HepG2 (cell line): ENCODE results near the gene KISS1R. TPM values are rescaled to one million over a fixed set of nuclear protein-coding genes. Genes with fewer than 3 reads are reported as not detected.

Experiments
- CREB1 ChIP-seq, 2 experiments: fragments of 450-650 bp in 1 of 2; IDR thresholded peaks; 2 replicates each; pipeline ENCODE4 v1.6.1; 2016 to 2017; ENCODE audit warnings: control low read depth in 1 of 2, mild to moderate bottlenecking in 1 of 2, missing compliant biosample characterization in 1 of 2, missing genetic modification characterization in 1 of 2
- CREM ChIP-seq, 2 experiments: sonication (generic) in 1 of 2; formaldehyde crosslinking in 1 of 2; IDR thresholded peaks; 2 replicates each; pipeline versions ENCODE4 v1.4.0 to v1.6.1; 2016 to 2020; ENCODE audit warnings: antibody characterized with exemption in 1 of 2, mild to moderate bottlenecking in 1 of 2, missing genetic modification reagents in 1 of 2
- E2F5 ChIP-seq: sonication (generic); formaldehyde crosslinking; conservative IDR thresholded peaks from 2 replicates; pipeline ENCODE4 v1.4.0; 2020; ENCODE audit warnings: missing genetic modification reagents
- GATAD1 ChIP-seq: IDR thresholded peaks from 2 replicates; pipeline ENCODE4 v1.6.1; 2016; ENCODE audit warnings: missing genetic modification reagents, missing compliant biosample characterization
- GZF1 ChIP-seq: sonication (generic); formaldehyde crosslinking; IDR thresholded peaks from 2 replicates; pipeline ENCODE4 v1.5.1; 2020; ENCODE audit warnings: mild to moderate bottlenecking, missing genetic modification reagents
- HMGA1 ChIP-seq: sonication (generic); formaldehyde crosslinking; conservative IDR thresholded peaks from 2 replicates; pipeline ENCODE4 v1.4.0; 2020; ENCODE audit warnings: missing genetic modification reagents
- KLF16 ChIP-seq, 2 experiments: sonication (generic) in 1 of 2; formaldehyde crosslinking in 1 of 2; IDR thresholded peaks; 2 replicates each; pipeline versions ENCODE4 v1.6.1 to v1.8.0; 2016 to 2023; ENCODE audit warnings: missing genetic modification reagents in 2 of 2, missing compliant biosample characterization in 1 of 2
- MEIS2 ChIP-seq: sonication (generic); formaldehyde crosslinking; IDR thresholded peaks from 2 replicates; pipeline ENCODE4 v1.9.0; 2021; ENCODE audit warnings: mild to moderate bottlenecking, missing genetic modification reagents
- RAD21 ChIP-seq: fragments of 450-650 bp; formaldehyde crosslinking; IDR thresholded peaks from 2 replicates; pipeline ENCODE4 v1.5.0; 2020; ENCODE audit warnings: mild to moderate bottlenecking
- RBM22 ChIP-seq: fragments of 200-400 bp; formaldehyde crosslinking; optimal IDR thresholded peaks from 2 replicates; pipeline ENCODE3; 2017; ENCODE audit warnings: mild to moderate bottlenecking, low read length, moderate library complexity
- RBM39 ChIP-seq: fragments of 200-400 bp; formaldehyde crosslinking; IDR thresholded peaks from one replicate; pipeline ENCODE4 v1.6.1; 2018; ENCODE audit warnings: antibody characterized with exemption, mild to moderate bottlenecking, low read depth, low read length; ENCODE audit not compliant: poor library complexity, severe bottlenecking
- SOX6 ChIP-seq, 2 experiments: fragments of 450-650 bp in 1 of 2; sonication (generic) in 1 of 2; formaldehyde crosslinking in 1 of 2; IDR thresholded peaks; 2 replicates each; pipeline versions ENCODE4 v1.4.0 to v1.6.1; 2017 to 2020; ENCODE audit warnings: antibody characterized with exemption in 1 of 2, mild to moderate bottlenecking in 1 of 2, missing genetic modification reagents in 1 of 2
- SP2 ChIP-seq: sonication (generic); formaldehyde crosslinking; IDR thresholded peaks from 2 replicates; pipeline ENCODE4 v1.5.1; 2020; ENCODE audit warnings: mild to moderate bottlenecking, missing genetic modification reagents
- STAT5B ChIP-seq: sonication (generic); formaldehyde crosslinking; IDR thresholded peaks from 2 replicates; pipeline ENCODE4 v1.4.0; 2020; ENCODE audit warnings: missing genetic modification reagents
- XBP1 ChIP-seq: sonication (generic); formaldehyde crosslinking; IDR thresholded peaks from 2 replicates; pipeline ENCODE4 v1.5.0; 2020; ENCODE audit warnings: missing genetic modification reagents
- ZBTB1 ChIP-seq: sonication (generic); formaldehyde crosslinking; IDR thresholded peaks from 2 replicates; pipeline ENCODE4 v1.4.0; 2020; ENCODE audit warnings: missing genetic modification reagents, borderline replicate concordance
- ZBTB26 ChIP-seq: IDR thresholded peaks from 2 replicates; pipeline ENCODE4 v1.6.1; 2016; ENCODE audit warnings: missing compliant biosample characterization, missing genetic modification reagents, borderline replicate concordance
- ZBTB42 ChIP-seq: sonication (generic); formaldehyde crosslinking; IDR thresholded peaks from 2 replicates; pipeline ENCODE4 v1.5.0; 2020; ENCODE audit warnings: mild to moderate bottlenecking, missing genetic modification reagents
- ZEB1 ChIP-seq: IDR thresholded peaks from 2 replicates; pipeline ENCODE4 v1.6.1; 2012; ENCODE audit warnings: mild to moderate bottlenecking, low read depth, inconsistent platforms; ENCODE audit not compliant: insufficient replicate concordance
- ZNF17 ChIP-seq: sonication (generic); formaldehyde crosslinking; IDR thresholded peaks from 2 replicates; pipeline ENCODE4 v1.5.0; 2020; ENCODE audit warnings: mild to moderate bottlenecking, missing genetic modification reagents
- ZNF331 ChIP-seq: sonication (generic); formaldehyde crosslinking; IDR thresholded peaks from 2 replicates; pipeline ENCODE4 v1.4.0; 2020; ENCODE audit warnings: missing genetic modification reagents
- ZNF432 ChIP-seq: sonication (generic); formaldehyde crosslinking; IDR thresholded peaks from 2 replicates; pipeline ENCODE4 v1.5.0; 2020; ENCODE audit warnings: missing genetic modification reagents, mild to moderate bottlenecking, borderline replicate concordance
- ZNF484 ChIP-seq: sonication (generic); formaldehyde crosslinking; IDR thresholded peaks from 2 replicates; pipeline ENCODE4 v1.5.1; 2020; ENCODE audit warnings: mild to moderate bottlenecking, low read depth, missing genetic modification reagents, borderline replicate concordance
- ZNF615 ChIP-seq: sonication (generic); formaldehyde crosslinking; IDR thresholded peaks from 2 replicates; pipeline ENCODE4 v1.5.0; 2020; ENCODE audit warnings: mild to moderate bottlenecking, missing genetic modification reagents, borderline replicate concordance
- ZNF678 ChIP-seq: sonication (generic); formaldehyde crosslinking; IDR thresholded peaks from 2 replicates; pipeline ENCODE4 v1.4.0; 2020; ENCODE audit warnings: mild to moderate bottlenecking, missing genetic modification reagents
- polyA plus RNA-seq, 8 experiments: library from polyadenylated mRNA; depleted of rRNA in 3 of 8; stranded (reverse) in 7 of 8; unstranded in 1 of 8; fragments of >200 nt; fragmentation: Illumina TruSeq in 4 of 8; extraction: Trizol in 4 of 8; gene quantifications; 2 replicates each; pipeline versions ENCODE4 v1.2.1 to v1.2.3, GENCODE V29; 2011 to 2016; ENCODE audit warnings: low read depth in 4 of 8, missing spikeins in 1 of 8, mixed read lengths in 1 of 8; ENCODE audit not compliant: insufficient read depth in 1 of 8
- total RNA-seq, 5 experiments: library from RNA; depleted of rRNA; stranded (reverse); fragments of >200 nt; fragmentation: Illumina TruSeq; extraction: Trizol; gene quantifications; 2 replicates each; pipeline ENCODE4 v1.2.3, GENCODE V29; 2016; ENCODE audit warnings: low read depth in 1 of 5
- TF ChIP-seq, protein P1 (sequence below): sonication (generic); formaldehyde crosslinking; IDR thresholded peaks from 2 replicates; pipeline ENCODE4 v1.4.0; 2020; ENCODE audit warnings: missing genetic modification reagents
- TF ChIP-seq, protein P2 (sequence below): sonication (generic); formaldehyde crosslinking; IDR thresholded peaks from 2 replicates; pipeline ENCODE4 v1.5.0; 2020; ENCODE audit warnings: missing genetic modification reagents

The KISS1R gene
- total and polyA plus RNA-seq, 2 of the 13 experiments (the other 11 are each of a cell fraction or from before 2014, with no cell fraction given): 1.1 to 10.2 TPM

GRCh38 chr19:960020-960419, 42.9 kb downstream of the KISS1R start (continued):
- TF ChIP-seq, protein P1, sequence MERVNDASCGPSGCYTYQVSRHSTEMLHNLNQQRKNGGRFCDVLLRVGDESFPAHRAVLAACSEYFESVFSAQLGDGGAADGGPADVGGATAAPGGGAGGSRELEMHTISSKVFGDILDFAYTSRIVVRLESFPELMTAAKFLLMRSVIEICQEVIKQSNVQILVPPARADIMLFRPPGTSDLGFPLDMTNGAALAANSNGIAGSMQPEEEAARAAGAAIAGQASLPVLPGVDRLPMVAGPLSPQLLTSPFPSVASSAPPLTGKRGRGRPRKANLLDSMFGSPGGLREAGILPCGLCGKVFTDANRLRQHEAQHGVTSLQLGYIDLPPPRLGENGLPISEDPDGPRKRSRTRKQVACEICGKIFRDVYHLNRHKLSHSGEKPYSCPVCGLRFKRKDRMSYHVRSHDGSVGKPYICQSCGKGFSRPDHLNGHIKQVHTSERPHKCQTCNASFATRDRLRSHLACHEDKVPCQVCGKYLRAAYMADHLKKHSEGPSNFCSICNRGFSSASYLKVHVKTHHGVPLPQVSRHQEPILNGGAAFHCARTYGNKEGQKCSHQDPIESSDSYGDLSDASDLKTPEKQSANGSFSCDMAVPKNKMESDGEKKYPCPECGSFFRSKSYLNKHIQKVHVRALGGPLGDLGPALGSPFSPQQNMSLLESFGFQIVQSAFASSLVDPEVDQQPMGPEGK (CRISPR knock-in tag): peak; percentile 85
- TF ChIP-seq E2F5 (no peak), KLF16 (CRISPR knock-in tag; IDR thresholded peaks at IDR 0.05) (no peak), ZBTB1 (CRISPR knock-in tag) (no peak), ZNF432 (CRISPR knock-in tag) (no peak), ZNF484 (CRISPR knock-in tag) (no peak), HMGA1 (CRISPR knock-in tag) (no peak), ZNF615 (CRISPR knock-in tag) (no peak), SOX6 (IDR thresholded peaks at IDR 0.05) (no peak), SOX6 (CRISPR knock-in tag; IDR thresholded peaks at IDR 0.05) (no peak), XBP1 (CRISPR knock-in tag) (no peak), RAD21 (peak; percentile 29; the same call in 1 of the 2 replicates), STAT5B (CRISPR knock-in tag) (no peak), GATAD1 (no peak), CREM (IDR thresholded peaks at IDR 0.05) (no peak), CREM (CRISPR knock-in tag; IDR thresholded peaks at IDR 0.05) (no peak), ZBTB26 (CRISPR knock-in tag) (no peak), ZNF331 (CRISPR knock-in tag) (no peak; the same call in 1 of the 2 replicates), CREB1 (IDR thresholded peaks at IDR 0.05) (no peak), CREB1 (CRISPR knock-in tag; IDR thresholded peaks at IDR 0.05) (no peak), RBM39 (peak; percentile 20), ZEB1 (no peak), ZNF17 (CRISPR knock-in tag) (no peak), ZBTB42 (CRISPR knock-in tag) (no peak), GZF1 (CRISPR knock-in tag) (no peak), RBM22 (no peak), SP2 (CRISPR knock-in tag) (no peak), ZNF678 (CRISPR knock-in tag) (no peak), MEIS2 (CRISPR knock-in tag) (no peak)
- TF ChIP-seq, protein P2, sequence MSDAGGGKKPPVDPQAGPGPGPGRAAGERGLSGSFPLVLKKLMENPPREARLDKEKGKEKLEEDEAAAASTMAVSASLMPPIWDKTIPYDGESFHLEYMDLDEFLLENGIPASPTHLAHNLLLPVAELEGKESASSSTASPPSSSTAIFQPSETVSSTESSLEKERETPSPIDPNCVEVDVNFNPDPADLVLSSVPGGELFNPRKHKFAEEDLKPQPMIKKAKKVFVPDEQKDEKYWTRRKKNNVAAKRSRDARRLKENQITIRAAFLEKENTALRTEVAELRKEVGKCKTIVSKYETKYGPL (CRISPR knock-in tag): no peak
